ENCODE results near the gene PPEF1. TPM values are rescaled to one million over a fixed set of nuclear protein-coding genes. Genes with fewer than 3 reads are reported as not detected.
"Not testable (repeated sequence)": the region's sequence is repeated elsewhere in the genome, so short reads cannot be mapped to it uniquely, and the experiment has no call there.

PPEF1 gene
- total RNA-seq, 1 experiment from 2014 or later: not detected

DNA sequence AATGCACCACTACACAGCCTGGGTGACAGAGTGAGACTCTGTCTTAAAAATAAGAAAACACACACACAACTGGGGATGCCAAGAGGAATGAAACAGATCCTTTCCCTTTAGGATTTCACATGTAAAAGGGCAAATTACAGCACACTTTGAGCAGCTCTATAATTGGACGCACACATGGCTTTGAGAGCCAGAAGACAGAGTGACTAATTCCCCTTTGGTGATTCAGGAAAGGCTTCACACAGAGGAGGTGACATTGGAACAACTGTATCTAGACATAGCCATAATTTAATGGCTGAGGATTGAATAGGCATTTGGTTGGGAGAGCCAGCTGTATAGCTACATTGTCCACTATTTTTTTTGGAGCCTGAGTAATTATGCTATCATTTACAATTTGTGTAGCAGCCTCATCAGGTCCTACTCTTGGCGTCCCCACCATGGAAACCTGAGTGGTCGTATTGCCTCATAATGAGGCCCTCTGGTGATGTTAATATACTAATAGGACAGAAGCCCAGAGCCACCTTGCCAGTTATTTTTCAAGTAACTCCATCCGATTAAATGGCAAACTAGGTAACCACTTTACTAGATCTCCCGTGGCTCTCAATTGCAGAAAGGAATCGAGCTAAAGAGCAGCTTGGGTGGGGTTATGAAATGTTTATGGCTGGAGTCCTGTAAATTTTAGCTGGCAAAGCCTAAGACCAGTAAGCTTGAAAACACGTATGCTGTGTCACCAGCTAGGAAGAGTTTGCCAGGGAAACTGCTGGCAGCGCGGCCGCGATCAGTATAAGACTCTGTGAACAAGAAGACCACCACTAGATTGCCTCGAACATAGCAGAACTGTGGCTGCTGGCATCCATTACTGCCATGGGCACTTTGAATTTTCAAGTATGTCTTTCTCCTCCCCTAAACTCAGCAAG is 8.5 kb upstream of the PPEF1 start:
- no peak for DNase-seq (ENCODE audit: low read depth)
- in situ Hi-C loops (cut with HindIII; ENCODE audit: low pct_unique_long_range_greater_than_20kb, low sequenced_read_pairs): no loop called here

DNA sequence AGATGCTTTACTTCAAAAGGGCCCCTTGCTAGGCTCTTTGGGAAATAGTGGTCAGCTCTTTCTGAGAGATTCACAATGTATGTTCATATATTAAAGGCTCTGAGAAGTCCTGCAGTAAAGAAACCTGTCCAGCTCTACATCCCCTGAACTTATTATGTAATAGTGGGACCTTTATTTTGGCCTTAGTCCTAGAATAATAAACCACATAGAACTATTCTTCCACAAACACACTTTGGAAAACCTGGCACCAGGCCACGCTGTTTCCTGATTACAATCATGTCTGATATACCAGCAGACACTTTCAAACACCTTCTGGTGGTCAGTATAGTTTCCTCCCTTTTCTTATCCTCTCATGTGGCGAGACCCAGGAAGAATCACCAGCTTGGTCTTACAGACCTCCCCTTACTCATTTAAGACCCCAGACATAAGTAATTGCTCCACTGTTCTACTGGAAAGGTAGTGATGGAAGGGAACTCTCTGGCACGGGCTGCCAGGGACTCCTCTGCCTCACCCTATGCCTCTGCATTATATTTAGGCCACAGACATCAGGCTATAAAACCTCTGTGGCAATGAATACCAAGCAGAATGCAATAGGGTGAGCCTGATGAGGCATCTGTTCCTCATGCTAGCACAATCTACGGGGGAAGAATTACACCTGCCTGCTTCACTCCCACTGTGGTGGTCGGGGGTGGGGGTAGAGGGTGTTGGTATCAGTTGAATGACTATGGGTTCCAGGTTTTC is 5.7 kb upstream of the PPEF1 start:
- in situ Hi-C loops (cut with HindIII; ENCODE audit: low pct_unique_long_range_greater_than_20kb, low sequenced_read_pairs): no loop called here
- DNase-seq (ENCODE audit: low read depth): peak; percentile 46

- in situ Hi-C loops (cut with HindIII; ENCODE audit: low pct_unique_long_range_greater_than_20kb, low sequenced_read_pairs): no loop called here
- DNase-seq (ENCODE audit: low read depth): peak; percentile 70
Measured at GRCh38 chrX:18702362-18703195, 4.9 kb upstream of the PPEF1 start.

DNA sequence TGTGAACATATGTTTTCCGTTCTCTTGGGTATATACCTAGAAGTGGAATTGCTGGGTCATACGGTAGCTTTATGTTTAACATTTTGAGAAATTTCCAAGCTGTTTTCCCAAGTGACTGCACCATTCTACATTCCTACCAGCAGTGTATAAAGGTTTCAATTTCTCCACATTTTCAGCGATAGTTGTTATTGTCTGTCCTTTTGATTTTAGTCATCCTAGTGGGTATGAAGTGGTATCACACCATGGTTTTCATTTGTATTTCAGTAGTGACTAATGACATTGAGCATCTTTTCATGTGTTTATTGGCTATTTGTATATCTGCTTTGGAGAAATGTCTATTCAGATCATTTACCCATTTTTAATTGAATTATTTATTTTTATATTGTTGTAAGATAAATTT is 2.4 kb downstream of the PPEF1 start:
- in situ Hi-C loops (cut with HindIII; ENCODE audit: low pct_unique_long_range_greater_than_20kb, low sequenced_read_pairs): no loop called here
- no peak for DNase-seq (ENCODE audit: low read depth)

GRCh38 chrX:18714910-18715309 is 7.5 kb downstream of the PPEF1 start:
- in situ Hi-C loops (cut with HindIII; ENCODE audit: low pct_unique_long_range_greater_than_20kb, low sequenced_read_pairs): no loop called here
- no peak for DNase-seq (ENCODE audit: low read depth)

DNA sequence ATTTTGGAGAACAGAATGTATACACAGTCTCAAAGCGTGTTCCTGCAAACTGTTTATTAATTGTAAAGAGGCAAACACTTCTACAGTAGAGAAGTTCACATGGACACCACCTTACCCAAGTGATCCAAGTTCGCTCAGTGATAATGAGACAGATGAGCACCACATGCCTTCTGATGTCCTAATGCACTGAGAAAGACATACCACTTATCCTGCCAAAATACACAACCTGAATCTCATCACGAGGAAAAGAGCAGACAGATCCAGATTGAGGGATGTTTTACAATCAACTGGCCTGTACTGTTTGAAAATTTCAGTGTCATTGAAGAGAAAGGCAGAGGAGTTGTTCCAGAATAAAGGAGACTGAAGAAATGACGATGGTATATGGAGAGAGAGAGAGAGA is 12.4 kb downstream of the PPEF1 start:
- no peak for DNase-seq (ENCODE audit: low read depth)
- in situ Hi-C loops (cut with HindIII; ENCODE audit: low pct_unique_long_range_greater_than_20kb, low sequenced_read_pairs): no loop called here

GRCh38 chrX:18721683-18722499 is 14.4 kb downstream of the PPEF1 start:
- DNase-seq (ENCODE audit: low read depth): no peak
- in situ Hi-C loops (cut with HindIII; ENCODE audit: low pct_unique_long_range_greater_than_20kb, low sequenced_read_pairs): no loop called here

GRCh38 chrX:18722500-18723071 is 15.1 kb downstream of the PPEF1 start:
- in situ Hi-C loops (cut with HindIII; ENCODE audit: low pct_unique_long_range_greater_than_20kb, low sequenced_read_pairs): no loop called here
- DNase-seq (ENCODE audit: low read depth): no peak

DNA sequence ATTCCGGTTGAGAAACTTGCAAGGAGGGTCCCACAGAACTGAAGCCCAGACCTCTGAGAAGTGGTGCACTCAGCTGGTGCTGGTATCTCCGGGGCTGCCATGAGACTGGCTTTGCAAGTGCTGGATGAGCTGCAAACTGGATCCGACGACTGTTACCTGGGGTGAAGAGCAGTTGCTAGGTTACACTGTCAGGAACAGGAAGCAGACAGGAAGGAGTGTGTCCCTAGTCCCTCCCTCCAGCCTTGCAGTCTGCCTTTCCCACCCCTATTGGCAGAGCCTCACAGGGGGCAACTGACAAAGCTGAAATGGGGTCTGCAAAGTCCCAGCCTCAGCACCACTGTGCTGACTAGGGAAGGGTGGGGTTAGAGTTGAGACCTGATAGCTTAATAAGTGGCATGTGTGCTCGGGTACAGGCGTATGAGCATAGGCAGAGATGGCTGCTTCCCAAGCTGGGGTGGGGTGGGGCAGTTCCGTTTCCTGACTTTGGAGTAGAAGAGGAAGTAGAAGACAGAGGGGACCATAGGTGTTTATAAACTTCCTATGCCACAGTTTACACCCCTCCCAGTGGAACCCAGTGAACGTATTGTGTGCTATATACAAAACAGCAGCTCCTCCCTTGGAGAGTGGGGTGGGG is 18.0 kb downstream of the PPEF1 start:
- DNase-seq (ENCODE audit: low read depth): no peak
- in situ Hi-C loops (cut with HindIII; ENCODE audit: low pct_unique_long_range_greater_than_20kb, low sequenced_read_pairs): no loop called here

- no peak for DNase-seq (ENCODE audit: low read depth)
- in situ Hi-C loops (cut with HindIII; ENCODE audit: low pct_unique_long_range_greater_than_20kb, low sequenced_read_pairs): no loop called here
Measured at GRCh38 chrX:18733287-18733686, 25.8 kb downstream of the PPEF1 start.

- in situ Hi-C loops (cut with HindIII; ENCODE audit: low pct_unique_long_range_greater_than_20kb, low sequenced_read_pairs): not testable (repeated sequence)
- peak; percentile 7 for DNase-seq (ENCODE audit: low read depth)
Measured at GRCh38 chrX:18739609-18740008, 32.2 kb downstream of the PPEF1 start.

DNA sequence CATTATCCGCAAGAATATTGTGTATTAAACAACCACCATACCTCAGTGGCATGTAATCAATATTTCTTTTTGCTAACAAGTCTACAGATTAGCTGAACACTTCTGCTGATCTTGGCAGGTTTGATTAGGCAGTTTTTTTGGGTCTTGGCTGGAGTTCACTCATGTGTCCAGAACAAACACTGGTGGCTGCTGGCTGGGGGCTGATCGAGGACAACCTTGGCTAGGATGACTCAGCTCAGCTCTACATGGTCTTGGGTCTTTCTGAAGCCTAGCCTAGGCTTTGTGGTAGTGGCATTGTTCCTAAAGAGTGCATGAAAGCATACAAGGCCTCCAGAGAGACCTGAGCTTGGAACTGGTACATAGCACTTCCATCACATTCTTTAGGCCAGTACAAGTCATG is 41.1 kb downstream of the PPEF1 start:
- DNase-seq (ENCODE audit: low read depth): no peak
- in situ Hi-C loops (cut with HindIII; ENCODE audit: low pct_unique_long_range_greater_than_20kb, low sequenced_read_pairs): no loop called here

DNA sequence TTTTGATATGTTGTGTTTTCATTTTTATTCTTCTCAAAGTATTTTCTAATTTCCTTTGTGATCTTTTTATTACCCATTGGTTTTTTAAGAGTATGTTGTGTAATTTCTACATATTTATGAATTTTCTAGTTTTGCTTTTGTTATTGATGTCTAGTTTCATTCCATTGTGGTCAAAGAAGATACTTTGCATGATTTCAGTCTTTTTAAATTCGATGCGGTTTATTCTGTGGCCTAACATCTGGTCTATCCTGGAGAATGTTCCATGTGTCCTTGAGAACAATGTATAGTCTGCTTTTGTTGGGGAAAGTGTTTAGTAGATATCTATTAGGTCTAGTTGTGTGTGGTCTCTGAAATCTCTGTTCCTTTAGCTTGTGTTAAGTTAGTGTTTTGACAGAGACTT is 46.2 kb downstream of the PPEF1 start:
- in situ Hi-C loops (cut with HindIII; ENCODE audit: low pct_unique_long_range_greater_than_20kb, low sequenced_read_pairs): no loop called here
- no peak for DNase-seq (ENCODE audit: low read depth)

DNA sequence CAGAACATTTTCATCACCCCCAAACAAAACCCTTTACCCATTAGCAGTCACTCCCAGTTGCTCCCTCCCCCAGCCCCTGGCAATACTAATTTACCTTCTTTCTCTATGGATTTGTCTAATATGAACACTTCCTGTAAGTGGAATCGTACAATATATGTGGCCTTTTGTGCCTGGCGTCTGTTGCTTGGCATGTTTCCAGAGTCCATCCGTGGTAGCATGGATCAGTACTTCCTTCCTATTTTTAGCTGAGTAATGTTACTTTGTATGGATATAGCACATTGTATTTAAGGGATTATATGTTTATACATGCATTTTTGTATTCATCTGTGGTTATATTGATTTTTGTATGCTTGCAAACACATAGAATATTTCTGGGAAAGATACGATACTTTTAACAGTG is 48.2 kb downstream of the PPEF1 start:
- in situ Hi-C loops (cut with HindIII; ENCODE audit: low pct_unique_long_range_greater_than_20kb, low sequenced_read_pairs): no loop called here
- DNase-seq (ENCODE audit: low read depth): no peak

DNA sequence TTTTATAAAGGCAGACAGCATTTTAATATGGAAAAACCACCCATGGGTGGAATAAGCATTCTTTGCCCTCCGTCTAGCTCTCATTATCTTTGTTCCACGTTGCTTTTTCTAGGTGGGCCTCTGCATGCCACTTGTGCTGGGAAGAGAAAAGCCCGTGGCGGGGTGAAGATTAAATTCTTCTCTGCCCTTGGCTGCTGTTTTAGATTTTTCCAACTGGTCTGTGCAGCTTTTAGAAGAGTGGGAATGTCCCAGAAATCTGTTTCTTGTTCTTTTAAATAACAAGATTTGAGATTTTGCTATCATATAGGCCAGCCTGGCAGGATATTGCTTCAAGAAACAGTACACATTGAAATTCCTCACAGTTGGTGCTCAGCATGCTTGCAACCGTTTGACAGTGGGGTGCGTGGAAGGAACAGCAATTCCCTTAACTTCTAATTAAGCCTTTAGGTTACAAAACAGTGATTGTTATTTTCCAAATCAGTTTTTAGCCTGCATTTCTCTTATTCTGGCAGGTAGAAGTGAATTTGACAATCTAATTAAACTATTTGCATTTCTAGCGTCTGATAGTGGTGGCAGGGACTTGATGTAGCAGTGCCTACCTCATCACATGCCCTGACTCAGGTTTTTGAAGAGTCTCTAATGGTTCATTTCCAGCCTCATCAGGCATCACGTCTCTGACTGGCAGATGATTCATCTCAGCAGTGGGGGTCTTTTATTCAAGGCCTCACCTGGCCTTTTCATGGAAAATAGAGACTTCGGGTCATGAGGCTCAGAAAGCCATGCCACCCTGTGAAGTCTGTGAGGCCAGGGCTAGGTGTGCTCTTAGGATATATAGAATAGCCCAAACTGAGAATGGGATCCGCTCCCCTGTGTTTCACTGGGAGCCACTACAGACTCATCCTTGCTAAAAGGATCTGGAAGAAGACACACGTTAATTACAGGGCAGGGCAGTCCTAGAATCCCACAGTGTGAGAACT is 50.8 kb downstream of the PPEF1 start:
- in situ Hi-C loops (cut with HindIII; ENCODE audit: low pct_unique_long_range_greater_than_20kb, low sequenced_read_pairs): no loop called here
- no peak for DNase-seq (ENCODE audit: low read depth)

- in situ Hi-C loops (cut with HindIII; ENCODE audit: low pct_unique_long_range_greater_than_20kb, low sequenced_read_pairs): no loop called here
Measured at GRCh38 chrX:18761750-18762149, 54.3 kb downstream of the PPEF1 start.

More at GRCh38 chrX:18761750-18762149, 54.3 kb downstream of the PPEF1 start:
- DNase-seq (ENCODE audit: low read depth): no peak

All from Caki2 (cell line).